ENCODE data around the gene GCLC. TPM values are rescaled to one million over a fixed set of nuclear protein-coding genes. Genes with fewer than 3 reads are reported as not detected.

The GCLC gene
- total and polyA plus RNA-seq, 10 of the 15 experiments (the other 5 are each of a cell fraction or from before 2014, with no cell fraction given): 6.5 to 23.6 (median 12.5) TPM

- TF ChIP-seq, protein P1, sequence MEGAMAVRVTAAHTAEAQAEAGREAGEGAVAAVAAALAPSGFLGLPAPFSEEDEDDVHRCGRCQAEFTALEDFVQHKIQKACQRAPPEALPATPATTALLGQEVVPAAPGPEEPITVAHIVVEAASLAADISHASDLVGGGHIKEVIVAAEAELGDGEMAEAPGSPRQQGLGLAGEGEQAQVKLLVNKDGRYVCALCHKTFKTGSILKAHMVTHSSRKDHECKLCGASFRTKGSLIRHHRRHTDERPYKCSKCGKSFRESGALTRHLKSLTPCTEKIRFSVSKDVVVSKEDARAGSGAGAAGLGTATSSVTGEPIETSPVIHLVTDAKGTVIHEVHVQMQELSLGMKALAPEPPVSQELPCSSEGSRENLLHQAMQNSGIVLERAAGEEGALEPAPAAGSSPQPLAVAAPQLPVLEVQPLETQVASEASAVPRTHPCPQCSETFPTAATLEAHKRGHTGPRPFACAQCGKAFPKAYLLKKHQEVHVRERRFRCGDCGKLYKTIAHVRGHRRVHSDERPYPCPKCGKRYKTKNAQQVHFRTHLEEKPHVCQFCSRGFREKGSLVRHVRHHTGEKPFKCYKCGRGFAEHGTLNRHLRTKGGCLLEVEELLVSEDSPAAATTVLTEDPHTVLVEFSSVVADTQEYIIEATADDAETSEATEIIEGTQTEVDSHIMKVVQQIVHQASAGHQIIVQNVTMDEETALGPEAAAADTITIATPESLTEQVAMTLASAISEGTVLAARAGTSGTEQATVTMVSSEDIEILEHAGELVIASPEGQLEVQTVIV (IDR thresholded peaks at IDR 0.05; ENCODE audit: borderline replicate concordance, partially characterized antibody): peak; percentile 69
- TF ChIP-seq, protein P2, sequence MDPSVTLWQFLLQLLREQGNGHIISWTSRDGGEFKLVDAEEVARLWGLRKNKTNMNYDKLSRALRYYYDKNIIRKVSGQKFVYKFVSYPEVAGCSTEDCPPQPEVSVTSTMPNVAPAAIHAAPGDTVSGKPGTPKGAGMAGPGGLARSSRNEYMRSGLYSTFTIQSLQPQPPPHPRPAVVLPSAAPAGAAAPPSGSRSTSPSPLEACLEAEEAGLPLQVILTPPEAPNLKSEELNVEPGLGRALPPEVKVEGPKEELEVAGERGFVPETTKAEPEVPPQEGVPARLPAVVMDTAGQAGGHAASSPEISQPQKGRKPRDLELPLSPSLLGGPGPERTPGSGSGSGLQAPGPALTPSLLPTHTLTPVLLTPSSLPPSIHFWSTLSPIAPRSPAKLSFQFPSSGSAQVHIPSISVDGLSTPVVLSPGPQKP (IDR thresholded peaks at IDR 0.05; ENCODE audit: low read depth, low read length): no peak
- TF ChIP-seq RAD21 (IDR thresholded peaks at IDR 0.05; ENCODE audit: insufficient read depth, low read depth, low read length) (peak; percentile 44), SREBF1 (IDR thresholded peaks at IDR 0.05; ENCODE audit: low read length) (no peak), SKIL (IDR thresholded peaks at IDR 0.05; ENCODE audit: low read depth, poor library complexity, severe bottlenecking) (no peak), EP300 (IDR thresholded peaks at IDR 0.05; ENCODE audit: borderline replicate concordance in 1 of 2, control insufficient read depth in 1 of 2, low read depth in 2 of 2, low read length in 2 of 2) (no peak; a peak in 1 of 4 replicates), BMI1 (IDR thresholded peaks at IDR 0.05; ENCODE audit: borderline replicate concordance) (no peak), HDAC2 (IDR thresholded peaks at IDR 0.05) (no peak), ZZZ3 (IDR thresholded peaks at IDR 0.05; ENCODE audit: control insufficient read depth, insufficient read length, low read depth) (no peak), MEF2B (IDR thresholded peaks at IDR 0.05; ENCODE audit: partially characterized antibody, poor library complexity, severe bottlenecking) (no peak), STAT3 (IDR thresholded peaks at IDR 0.05; ENCODE audit: low read depth, low read length) (no peak), SMAD5 (IDR thresholded peaks at IDR 0.05; ENCODE audit: low read depth) (no peak), ZNF384 (IDR thresholded peaks at IDR 0.05; ENCODE audit: borderline replicate concordance, low read depth, low read length) (no peak), BACH1 (IDR thresholded peaks at IDR 0.05; ENCODE audit: borderline replicate concordance) (peak; percentile 57), NFIC (IDR thresholded peaks at IDR 0.05; ENCODE audit: low read depth, low read length) (no peak), MYB (IDR thresholded peaks at IDR 0.05; ENCODE audit: borderline replicate concordance, low read depth, low read length) (no peak)
Observed at GRCh38 chr6:53544470-53545308, at the start of gene GCLC (continued).

Data from GM12878 (cell line).